ENCODE data around the gene SLC19A1.

- TF ChIP-seq POLR2A (IDR thresholded peaks at IDR 0.05) (no peak), CTCF (IDR thresholded peaks at IDR 0.05) (no peak), POLR2AphosphoS5 (IDR thresholded peaks at IDR 0.05) (no peak)
These were observed 24.8 kb downstream of the SLC19A1 start for GRCh38 chr21:45517249-45518065.
